ENCODE measurements around the gene CATSPER1.

GRCh38 chr11:66011239-66011784, 15.0 kb downstream of the CATSPER1 start:
- TF ChIP-seq, protein P1, sequence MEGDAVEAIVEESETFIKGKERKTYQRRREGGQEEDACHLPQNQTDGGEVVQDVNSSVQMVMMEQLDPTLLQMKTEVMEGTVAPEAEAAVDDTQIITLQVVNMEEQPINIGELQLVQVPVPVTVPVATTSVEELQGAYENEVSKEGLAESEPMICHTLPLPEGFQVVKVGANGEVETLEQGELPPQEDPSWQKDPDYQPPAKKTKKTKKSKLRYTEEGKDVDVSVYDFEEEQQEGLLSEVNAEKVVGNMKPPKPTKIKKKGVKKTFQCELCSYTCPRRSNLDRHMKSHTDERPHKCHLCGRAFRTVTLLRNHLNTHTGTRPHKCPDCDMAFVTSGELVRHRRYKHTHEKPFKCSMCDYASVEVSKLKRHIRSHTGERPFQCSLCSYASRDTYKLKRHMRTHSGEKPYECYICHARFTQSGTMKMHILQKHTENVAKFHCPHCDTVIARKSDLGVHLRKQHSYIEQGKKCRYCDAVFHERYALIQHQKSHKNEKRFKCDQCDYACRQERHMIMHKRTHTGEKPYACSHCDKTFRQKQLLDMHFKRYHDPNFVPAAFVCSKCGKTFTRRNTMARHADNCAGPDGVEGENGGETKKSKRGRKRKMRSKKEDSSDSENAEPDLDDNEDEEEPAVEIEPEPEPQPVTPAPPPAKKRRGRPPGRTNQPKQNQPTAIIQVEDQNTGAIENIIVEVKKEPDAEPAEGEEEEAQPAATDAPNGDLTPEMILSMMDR (IDR thresholded peaks at IDR 0.05), result no peak
- no peak for TF ChIP-seq POLR2A (IDR thresholded peaks at IDR 0.05)
